ENCODE data around the gene TDRD9.

TDRD9 gene

GRCh38 chr14:103890821-103891666 lies 37.2 kb upstream of the TDRD9 start:
- no peak for FAIRE-seq

GRCh38 chr14:103891667-103892215 lies 36.5 kb upstream of the TDRD9 start:
- no peak for FAIRE-seq

- no peak for FAIRE-seq
Measured at GRCh38 chr14:103892247-103892646, 36.0 kb upstream of the TDRD9 start.

- no peak for FAIRE-seq
Measured at GRCh38 chr14:103894034-103894722, 34.1 kb upstream of the TDRD9 start.

GRCh38 chr14:103894723-103895059 lies 33.6 kb upstream of the TDRD9 start:
- FAIRE-seq, result no peak

- FAIRE-seq, result no peak
Measured at GRCh38 chr14:103896578-103896977, 31.7 kb upstream of the TDRD9 start.

- FAIRE-seq, result no peak
Measured at GRCh38 chr14:103897075-103897947, 30.9 kb upstream of the TDRD9 start.

GRCh38 chr14:103898204-103898603 lies 30.1 kb upstream of the TDRD9 start:
- no peak for FAIRE-seq

GRCh38 chr14:103898711-103899110 lies 29.5 kb upstream of the TDRD9 start:
- no peak for FAIRE-seq

GRCh38 chr14:103899316-103899715 lies 28.9 kb upstream of the TDRD9 start:
- FAIRE-seq, result no peak

- no peak for FAIRE-seq
Measured at GRCh38 chr14:103899833-103900232, 28.4 kb upstream of the TDRD9 start.

GRCh38 chr14:103904493-103905107 lies 23.7 kb upstream of the TDRD9 start:
- FAIRE-seq, result no peak

- FAIRE-seq, result no peak
Measured at GRCh38 chr14:103905842-103906456, 22.3 kb upstream of the TDRD9 start.

- FAIRE-seq, result no peak
Measured at GRCh38 chr14:103908580-103908979, 19.7 kb upstream of the TDRD9 start.

GRCh38 chr14:103909531-103910261 lies 18.6 kb upstream of the TDRD9 start:
- no peak for FAIRE-seq

- FAIRE-seq, result no peak
Measured at GRCh38 chr14:103910262-103910935, 17.9 kb upstream of the TDRD9 start.

GRCh38 chr14:103910984-103911383 lies 17.3 kb upstream of the TDRD9 start:
- FAIRE-seq, result no peak

- no peak for FAIRE-seq
Measured at GRCh38 chr14:103915616-103916015, 12.6 kb upstream of the TDRD9 start.

GRCh38 chr14:103916636-103917262 lies 11.5 kb upstream of the TDRD9 start:
- no peak for FAIRE-seq
